ENCODE results near the gene AIF1L. TPM values are rescaled to one million over a fixed set of nuclear protein-coding genes. Genes with fewer than 3 reads are reported as not detected.

Gene AIF1L
- total RNA-seq, 1 donor from 2014 or later = 72.5 TPM

- no peak overlapping the region for H3K27ac Mint-ChIP-seq
- H3K36me3 Mint-ChIP-seq (ENCODE audit: insufficient read depth) = peaks cover 11% of the 10 kb centered on the region
- H3K27me3 Mint-ChIP-seq = no peaks in the 10 kb centered on the region
- no peak for DNase-seq (ENCODE audit: low spot score, unreplicated experiment)
- TF ChIP-seq CTCF (IDR thresholded peaks at IDR 0.05; ENCODE audit: unreplicated experiment) = no peak
- peaks cover 1% of the 10 kb centered on the region for H3K4me1 Mint-ChIP-seq (ENCODE audit: low read depth)
- H3K4me3 Mint-ChIP-seq (ENCODE audit: low read depth) = no peak overlapping the region
- H3K9me3 Mint-ChIP-seq (ENCODE audit: low read depth) = no peaks in the 10 kb centered on the region
Measured at GRCh38 chr9:131162886-131163285, 66.6 kb downstream of the AIF1L start.

DNA sequence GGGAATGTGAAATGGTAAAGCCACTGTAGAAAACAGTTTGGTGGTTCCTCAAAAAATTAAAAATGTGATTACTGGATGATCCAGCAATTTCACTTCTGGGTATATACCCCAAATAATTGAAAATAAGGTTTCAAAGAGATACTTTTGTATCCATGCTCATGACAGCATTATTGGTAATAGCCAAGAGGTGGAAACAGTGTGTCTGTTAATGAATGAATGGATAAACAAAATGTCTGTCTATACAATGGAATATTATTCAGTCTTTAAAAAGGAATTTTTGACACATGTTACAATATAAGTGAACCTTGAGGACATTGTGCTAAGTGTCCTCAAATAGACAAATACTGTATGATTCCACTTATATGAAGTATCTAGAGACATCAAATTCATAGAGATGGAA is 69.2 kb downstream of the AIF1L start:
- Mint-ChIP-seq H3K36me3 (ENCODE audit: insufficient read depth) (peaks cover 13% of the 10 kb centered on the region), H3K27me3 (no peaks in the 10 kb centered on the region), H3K4me3 (ENCODE audit: low read depth) (no peak overlapping the region), H3K27ac (no peak overlapping the region), H3K4me1 (ENCODE audit: low read depth) (peaks cover 1% of the 10 kb centered on the region), H3K9me3 (ENCODE audit: low read depth) (no peaks in the 10 kb centered on the region)
- no peak for TF ChIP-seq CTCF (IDR thresholded peaks at IDR 0.05; ENCODE audit: unreplicated experiment)
- no peak for DNase-seq (ENCODE audit: low spot score, unreplicated experiment)

GRCh38 chr9:131167146-131167692 is 70.9 kb downstream of the AIF1L start:
- H3K27me3 Mint-ChIP-seq = no peaks in the 10 kb centered on the region
- no peak overlapping the region for H3K4me3 Mint-ChIP-seq (ENCODE audit: low read depth)
- TF ChIP-seq CTCF (IDR thresholded peaks at IDR 0.05; ENCODE audit: unreplicated experiment) = no peak
- H3K27ac Mint-ChIP-seq = peak overlapping the region; percentile 81
- no peaks in the 10 kb centered on the region for H3K9me3 Mint-ChIP-seq (ENCODE audit: low read depth)
- H3K4me1 Mint-ChIP-seq (ENCODE audit: low read depth) = peaks cover 1% of the 10 kb centered on the region
- no peak for DNase-seq (ENCODE audit: low spot score, unreplicated experiment)
- peaks cover 19% of the 10 kb centered on the region for H3K36me3 Mint-ChIP-seq (ENCODE audit: insufficient read depth)

GRCh38 chr9:131167936-131168335 is 71.6 kb downstream of the AIF1L start:
- peak overlapping the region; percentile 12 for H3K27ac Mint-ChIP-seq

GRCh38 chr9:131169563-131170240 is 73.4 kb downstream of the AIF1L start:
- Mint-ChIP-seq H3K9me3 (ENCODE audit: low read depth) (no peaks in the 10 kb centered on the region), H3K4me3 (ENCODE audit: low read depth) (no peak overlapping the region), H3K36me3 (ENCODE audit: insufficient read depth) (peaks cover 23% of the 10 kb centered on the region), H3K27me3 (no peaks in the 10 kb centered on the region), H3K4me1 (ENCODE audit: low read depth) (peaks cover 1% of the 10 kb centered on the region), H3K27ac (no peak overlapping the region)
- no peak for TF ChIP-seq CTCF (IDR thresholded peaks at IDR 0.05; ENCODE audit: unreplicated experiment)
- no peak for DNase-seq (ENCODE audit: low spot score, unreplicated experiment)

More at GRCh38 chr9:131167936-131168335, 71.6 kb downstream of the AIF1L start:
- Mint-ChIP-seq H3K9me3 (ENCODE audit: low read depth) (no peaks in the 10 kb centered on the region), H3K27me3 (no peaks in the 10 kb centered on the region), H3K4me3 (ENCODE audit: low read depth) (no peak overlapping the region), H3K4me1 (ENCODE audit: low read depth) (peaks cover 1% of the 10 kb centered on the region), H3K36me3 (ENCODE audit: insufficient read depth) (peaks cover 21% of the 10 kb centered on the region)
- no peak for DNase-seq (ENCODE audit: low spot score, unreplicated experiment)
- no peak for TF ChIP-seq CTCF (IDR thresholded peaks at IDR 0.05; ENCODE audit: unreplicated experiment)

Other genes with a start within 250 kb of the AIF1L start
- gene QRFP, start 199.7 kb upstream of the AIF1L start, total RNA-seq = not detected in 2 replicates
- gene FIBCD1, start 157.3 kb upstream of the AIF1L start, total RNA-seq = not detected in 2 replicates
- gene LAMC3, start 87.4 kb upstream of the AIF1L start, total RNA-seq = 0.12 and 0.27 TPM in 2 replicates
- gene NUP214, start 29.1 kb downstream of the AIF1L start, total RNA-seq = 61.0 and 62.2 TPM in 2 replicates
- gene FAM78A, start 180.0 kb downstream of the AIF1L start, total RNA-seq = 1.9 and 2.0 TPM in 2 replicates
- 3.6 TPM in 2 replicates for gene PLPP7, start 193.2 kb downstream of the AIF1L start, total RNA-seq